Stomach (tissue), 4 donors: Measurements from ENCODE around the gene ALG2.

Experiments used
- CTCF ChIP-seq, 7 experiments: fragments of 450-650 bp in 4 of 7; fragments of 200-600 bp in 3 of 7; sonication (generic) in 3 of 7; IDR thresholded peaks; one replicate each; pipeline ENCODE4 v1.5.1; 2016 to 2019; ENCODE audit warnings: antibody characterized with exemption in 7 of 7, control low read depth in 2 of 7, mild to moderate bottlenecking in 1 of 7
- POLR2A ChIP-seq, 4 donors: fragments of 450-650 bp; IDR thresholded peaks; one replicate each; pipeline ENCODE4 v1.6.1; 2016; ENCODE audit warnings: antibody characterized with exemption in 4 of 4, control low read depth in 2 of 4, mild to moderate bottlenecking in 1 of 4, moderate library complexity in 1 of 4

DNA sequence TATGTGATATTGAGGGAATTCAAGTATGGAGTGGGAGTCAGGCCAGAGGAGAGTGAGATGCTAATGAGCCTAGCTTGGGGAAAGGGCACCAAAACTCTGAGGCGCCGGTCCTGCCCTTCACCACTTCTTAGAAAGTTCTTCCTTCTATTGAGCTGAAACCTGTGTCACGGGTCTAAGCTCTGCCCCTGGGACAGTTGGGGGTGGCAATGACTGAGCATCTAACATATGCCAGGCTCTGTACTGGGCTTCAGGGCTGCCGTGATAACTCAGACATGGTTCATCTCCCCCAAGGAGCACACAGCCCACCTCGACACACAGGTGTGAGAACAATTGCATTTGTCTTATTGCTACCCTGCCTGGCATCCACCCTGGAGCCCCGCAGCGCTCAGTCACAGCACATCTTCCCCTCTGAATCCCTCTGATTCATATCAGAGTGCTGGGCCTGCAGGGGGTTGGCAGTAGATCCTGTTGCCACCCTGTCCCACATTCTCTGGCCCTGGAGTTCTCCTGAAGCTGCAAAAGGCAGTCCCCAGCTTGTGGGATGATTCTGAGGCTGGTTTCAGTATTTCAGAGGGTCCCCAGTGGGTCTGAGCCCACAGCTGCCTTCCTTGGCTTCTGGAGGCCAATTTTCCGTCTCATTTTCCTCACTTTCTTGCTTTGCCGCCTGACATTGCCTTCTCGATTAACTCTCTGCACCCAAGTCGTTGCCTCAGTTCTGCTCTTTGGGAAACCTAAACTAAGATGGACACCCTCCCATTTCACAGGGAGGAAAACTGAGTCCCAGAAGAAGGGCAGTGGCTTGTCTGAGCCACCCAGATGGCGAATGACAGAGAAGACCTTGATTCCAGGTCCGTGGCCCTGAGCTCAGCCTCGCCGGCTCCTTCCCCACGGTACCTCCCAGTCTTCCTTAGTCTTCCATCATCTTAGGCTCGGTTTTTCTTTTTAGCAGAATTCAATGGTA, 42.5 kb downstream of the ALG2 start:
- TF ChIP-seq CTCF (IDR thresholded peaks at IDR 0.05) (no peak), POLR2A (IDR thresholded peaks at IDR 0.05) (no peak)
